DMS 273 treated with DMSO at 0.1 percent for 48 hours (cell line): ENCODE data around the gene ITGB6.

ENCODE experiments used
- DNase-seq: peaks from one replicate; lab custom pipeline; 2025; lab: John Stamatoyannopoulos, UW

ITGB6 gene

DNA sequence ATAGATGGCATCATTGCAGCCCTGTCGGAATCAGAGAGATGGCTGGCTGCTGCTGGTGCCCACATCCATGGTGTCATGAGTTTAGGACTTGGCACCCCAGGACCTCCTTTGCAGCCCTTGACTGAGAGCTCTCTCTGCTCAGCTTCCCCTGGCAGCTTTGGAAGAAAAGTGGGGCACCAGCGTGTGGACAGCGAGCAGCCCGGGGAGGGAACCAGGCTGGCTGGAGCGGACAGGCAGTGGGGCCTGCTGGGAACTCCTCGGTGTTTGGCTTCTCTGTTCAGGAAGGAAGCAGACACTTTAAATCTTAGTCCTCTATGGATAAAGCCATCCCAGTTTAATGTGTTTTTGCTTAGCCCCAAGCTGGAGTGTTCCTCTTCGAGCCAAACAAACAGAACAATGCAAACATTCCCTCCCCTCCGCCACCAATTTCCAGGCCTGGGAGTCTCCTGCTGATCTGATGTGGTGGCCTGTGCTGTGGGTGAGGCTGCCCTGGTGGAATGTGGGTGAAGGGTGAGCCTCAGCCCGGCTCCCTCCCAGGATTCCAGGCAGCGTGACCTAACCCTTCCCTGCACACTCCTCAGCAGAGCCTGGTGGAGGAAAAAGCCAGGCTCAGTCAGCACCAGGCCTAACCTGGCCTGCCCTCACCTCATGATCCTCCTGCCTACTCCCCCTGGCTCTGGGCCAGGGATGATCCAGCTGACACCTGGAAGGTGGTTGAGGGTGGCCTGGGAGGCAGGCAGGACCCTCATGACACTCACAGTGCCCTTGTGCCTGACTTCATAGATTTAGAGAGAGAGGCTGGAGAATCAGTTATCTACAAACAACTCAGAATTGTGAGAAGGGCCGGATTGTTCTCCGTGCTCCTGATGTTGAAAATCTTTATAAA is 21.6 kb upstream of the ITGB6 start:
- DNase-seq, result no peak

DNA sequence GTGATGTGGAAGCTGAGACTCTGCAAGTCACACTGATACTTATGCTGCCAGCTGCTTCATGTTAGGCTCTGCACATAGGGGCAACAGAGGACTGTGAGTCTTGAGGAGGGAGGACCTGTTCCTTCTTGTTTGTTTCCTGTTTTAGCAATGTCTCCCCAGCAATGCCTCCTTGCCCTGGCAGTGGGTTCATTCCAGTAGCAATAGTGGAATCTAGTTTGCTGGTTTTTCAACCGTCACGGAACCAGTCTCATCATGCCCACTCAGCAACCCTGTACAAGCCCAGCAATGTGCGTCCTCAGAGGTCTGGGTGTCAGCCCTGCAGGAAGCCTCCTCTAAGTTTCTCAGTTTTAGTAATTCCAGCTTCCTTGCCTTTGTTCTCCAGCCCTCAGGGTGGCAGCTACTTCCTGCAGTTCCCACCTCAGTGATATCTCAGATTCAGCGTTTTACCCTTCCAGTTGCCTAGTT is 20.5 kb upstream of the ITGB6 start:
- DNase-seq, result no peak

DNA sequence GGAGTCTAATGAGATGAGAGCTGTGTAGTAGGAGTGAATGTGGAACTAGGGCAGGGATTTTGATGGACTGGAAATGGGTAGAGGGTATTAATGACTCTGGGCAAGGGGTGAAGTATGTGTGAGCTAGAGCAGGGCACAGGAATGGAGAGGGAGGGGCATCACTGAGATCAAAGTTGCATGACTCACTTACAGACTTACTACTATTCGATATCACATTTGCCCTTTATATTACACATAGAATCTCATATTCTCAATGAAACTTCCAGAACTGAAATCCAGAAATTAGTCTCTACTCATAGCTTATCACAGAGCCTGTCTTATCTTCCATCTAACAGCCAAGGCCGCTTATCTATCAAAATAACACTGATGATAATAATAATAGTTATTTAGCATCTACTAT is 20.0 kb upstream of the ITGB6 start:
- DNase-seq, result no peak

DNA sequence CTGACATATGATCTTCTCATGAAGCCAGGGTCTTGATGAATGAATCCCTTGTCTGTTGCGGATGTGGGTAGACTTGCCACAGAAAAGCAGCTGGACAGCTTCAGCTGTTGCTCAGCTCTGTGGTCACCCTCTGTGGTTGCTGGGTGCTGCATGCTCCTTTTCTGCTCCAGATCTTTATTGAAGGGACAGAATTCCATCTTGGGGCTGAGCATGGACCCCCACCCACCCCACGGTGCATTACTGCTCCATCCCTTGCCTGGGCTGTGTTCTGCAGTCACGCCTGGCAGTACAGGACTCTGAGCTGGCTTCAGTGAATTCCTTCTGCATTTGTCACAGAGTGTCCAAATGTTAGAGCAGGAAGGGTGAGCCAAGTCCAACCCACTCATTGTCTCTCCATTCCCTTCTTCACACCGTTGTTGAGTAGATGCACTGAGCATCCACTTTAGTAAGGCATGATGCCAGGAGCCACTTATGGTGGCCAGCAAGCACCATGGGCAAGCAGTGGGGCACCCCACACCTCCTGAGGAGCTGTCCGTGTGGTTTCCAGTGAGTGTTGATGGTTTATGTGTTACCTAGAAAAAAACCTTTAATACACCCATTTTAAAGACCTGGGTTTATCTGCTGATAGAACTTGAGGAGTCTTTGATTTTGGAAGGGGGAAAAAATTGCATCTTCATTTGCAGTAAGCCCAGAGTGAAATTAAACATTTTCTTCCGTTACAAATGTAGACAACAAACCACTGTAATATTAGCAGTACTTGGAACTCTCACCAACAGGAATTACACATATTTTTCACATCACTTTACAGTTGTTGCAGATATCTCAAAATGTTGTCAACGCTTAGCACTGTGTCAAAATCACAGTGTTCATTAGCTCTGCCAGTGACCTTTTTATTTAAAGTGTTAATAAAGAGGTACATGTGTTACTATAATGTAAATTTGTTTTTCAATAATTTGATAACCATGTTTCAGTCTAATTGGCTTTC is 14.7 kb upstream of the ITGB6 start:
- no peak for DNase-seq

DNA sequence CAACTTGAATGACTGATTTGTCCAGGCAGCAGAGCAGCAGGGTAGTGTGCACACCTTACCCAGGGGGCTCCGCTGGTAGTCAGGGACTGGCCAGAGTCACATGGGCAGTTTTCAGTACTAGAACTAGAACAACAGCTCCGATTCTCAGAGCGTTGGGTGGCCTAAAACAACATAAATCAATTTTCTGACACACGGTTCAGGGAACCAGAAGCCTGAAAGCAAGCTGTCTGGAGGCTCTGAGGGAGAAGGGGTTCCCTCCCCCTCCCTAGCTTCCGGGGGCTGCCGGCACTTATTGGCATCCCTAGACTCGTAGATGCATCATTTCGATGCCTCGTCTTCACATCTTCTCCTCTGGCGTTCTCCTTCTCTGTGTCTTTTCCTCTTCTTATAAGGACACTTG is 13.4 kb upstream of the ITGB6 start:
- no peak for DNase-seq

DNA sequence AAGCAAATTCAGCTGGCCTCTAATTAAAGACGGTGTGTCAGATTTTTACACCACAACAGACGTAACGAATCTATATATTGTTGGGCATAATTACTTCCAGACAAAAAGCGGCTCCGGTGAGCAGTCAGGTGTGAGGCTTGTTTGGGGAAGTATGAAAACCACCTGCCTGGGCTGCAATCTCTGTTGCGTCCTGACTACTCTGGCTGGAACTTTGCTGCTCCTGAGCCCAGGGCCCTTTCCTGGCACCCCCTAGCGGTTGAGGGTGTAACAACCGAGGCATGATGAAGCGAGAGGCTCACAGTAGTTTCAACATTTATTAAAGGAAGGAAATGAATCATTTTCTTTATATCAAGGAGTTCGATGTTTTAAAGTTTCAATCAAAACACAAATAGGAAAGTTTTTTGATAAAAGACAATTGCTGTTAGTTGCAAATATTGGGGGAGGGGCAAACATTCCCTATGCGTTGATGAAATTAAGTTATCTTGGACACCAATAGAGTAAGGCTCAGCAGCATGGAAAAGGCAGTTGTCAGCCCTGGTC is 10.6 kb upstream of the ITGB6 start:
- DNase-seq, result no peak

DNA sequence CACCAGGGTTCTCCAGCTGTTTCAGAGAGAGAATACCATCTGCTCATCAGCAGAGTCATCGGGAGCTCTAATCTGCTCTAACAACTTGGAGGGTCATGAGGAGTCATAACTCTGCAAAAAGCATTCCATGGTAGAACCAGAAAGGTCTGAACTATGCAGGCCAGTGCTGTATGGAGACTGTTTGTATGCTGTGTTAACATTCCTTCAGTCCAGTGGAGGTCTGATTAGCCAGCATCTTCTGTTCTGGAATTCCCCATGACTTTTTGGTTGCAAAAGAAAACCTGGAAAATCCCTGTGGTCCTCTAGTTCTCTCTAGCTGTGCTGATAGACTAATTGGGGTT is 9.4 kb upstream of the ITGB6 start:
- no peak for DNase-seq

DNA sequence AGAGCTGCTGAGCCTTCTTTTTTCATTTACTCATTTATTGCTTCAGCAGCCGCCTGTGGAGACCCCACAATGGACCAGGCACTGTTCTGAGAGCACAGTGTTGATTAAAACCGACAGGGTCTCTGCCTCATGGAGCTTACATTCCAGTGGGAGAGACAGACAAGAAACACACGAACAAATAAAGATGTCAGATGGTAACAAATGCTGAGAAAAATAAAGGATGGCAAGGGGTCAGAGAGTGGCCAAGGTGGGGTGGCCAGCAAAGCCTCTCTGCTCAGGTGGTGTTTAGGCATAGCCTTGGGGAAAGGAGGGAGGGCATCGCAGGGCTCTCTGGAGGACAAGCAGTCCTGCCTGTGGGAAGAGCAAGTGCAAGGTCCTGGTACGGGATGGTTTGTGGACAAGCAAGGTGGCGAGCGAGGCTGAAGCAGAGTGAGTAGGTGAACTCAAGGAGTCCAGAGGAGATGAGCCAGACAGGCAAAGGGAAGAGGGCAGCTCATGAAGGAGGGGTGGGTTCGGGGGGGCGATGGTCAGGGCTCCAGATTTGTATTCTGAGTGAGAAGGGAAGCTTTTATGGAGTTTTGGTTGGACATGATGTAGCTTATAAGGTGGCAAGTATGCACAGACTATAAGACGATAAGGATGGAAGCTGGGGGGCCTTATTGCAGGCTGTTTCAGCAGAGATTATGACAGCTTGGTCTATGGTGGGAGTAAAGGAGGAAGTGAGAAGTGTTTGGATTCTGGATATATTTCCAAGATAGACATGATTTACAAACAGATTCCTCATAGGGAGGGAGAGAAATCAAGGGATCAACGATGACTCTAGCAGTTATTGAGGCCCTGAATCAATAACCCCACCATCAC is 8.8 kb upstream of the ITGB6 start:
- DNase-seq, result no peak

DNA sequence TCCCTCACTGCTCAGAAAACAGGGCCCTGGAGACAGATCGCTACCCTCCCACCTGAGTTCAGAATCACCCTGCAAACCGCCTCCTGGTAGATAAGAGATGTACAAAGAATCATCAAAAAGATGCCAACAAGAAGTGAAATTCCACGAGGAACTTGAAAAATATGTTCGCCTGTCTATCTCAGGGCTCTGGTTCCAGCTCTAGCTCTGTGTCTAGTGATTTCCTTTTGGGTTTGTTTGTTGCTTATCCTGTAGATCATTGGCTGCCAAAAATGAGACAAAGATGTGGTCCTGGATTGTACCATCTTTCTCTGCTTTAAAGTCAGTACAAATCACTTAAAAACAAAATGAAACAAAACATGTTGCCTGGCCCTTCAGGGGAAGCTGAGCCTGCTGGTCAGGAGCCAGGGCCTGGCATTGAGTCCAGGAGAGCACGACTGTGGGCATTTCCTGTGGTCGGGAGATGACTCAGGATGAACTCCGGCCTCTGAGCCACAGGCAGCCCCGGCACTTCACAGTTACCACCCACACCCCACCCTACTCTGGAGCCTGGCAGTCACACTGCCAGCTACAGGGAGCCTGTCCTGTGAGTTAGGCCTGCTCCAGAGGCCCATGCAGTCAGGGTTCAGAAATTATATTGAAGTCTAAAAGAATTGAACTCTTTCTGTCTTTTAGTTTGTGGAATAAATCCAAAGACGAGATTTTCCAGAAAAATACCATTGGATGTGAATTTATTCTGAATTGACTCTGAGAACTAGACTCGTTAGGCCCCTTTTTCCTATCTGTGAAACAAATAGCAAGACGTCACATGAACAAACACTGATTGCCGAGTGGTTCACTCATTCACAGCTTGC is 8.0 kb upstream of the ITGB6 start:
- no peak for DNase-seq

DNA sequence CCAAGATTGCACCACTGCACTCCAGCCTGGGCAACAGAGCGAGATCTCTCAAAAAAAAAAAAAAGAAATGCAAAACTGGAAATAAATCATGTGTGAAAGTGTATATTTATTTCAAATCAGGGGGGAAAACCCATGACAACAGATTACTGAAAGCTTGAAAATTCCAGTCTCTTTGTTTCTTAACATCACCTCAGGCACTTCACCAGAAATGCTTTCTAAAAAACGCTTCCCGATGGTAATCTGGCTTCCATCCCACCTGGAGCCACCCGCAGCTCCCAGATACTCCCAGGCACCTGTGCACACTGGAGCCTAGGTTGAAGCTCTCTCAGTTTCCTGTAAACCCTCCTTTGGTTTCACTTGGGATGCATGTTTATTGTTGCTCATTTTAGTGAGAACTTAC is 7.2 kb upstream of the ITGB6 start:
- DNase-seq, result no peak

DNA sequence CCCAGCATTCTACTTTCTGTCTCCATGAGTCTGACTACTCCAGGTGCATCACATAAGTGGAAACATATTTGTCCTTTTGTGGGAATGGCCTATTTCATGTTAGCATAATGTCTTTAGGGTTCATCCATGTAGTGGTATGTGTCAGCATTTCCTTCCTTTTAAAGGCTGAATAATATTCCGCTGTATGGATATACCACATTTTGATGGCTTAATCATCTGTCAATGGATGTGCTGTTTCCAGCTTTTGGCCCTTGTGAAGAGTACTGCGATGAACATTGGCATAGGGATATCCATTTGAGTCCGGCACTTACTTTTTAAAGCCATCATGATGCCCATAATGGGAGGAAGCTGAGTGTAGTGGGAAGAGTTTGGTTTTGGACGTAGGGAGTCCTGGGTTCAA is 6.4 kb upstream of the ITGB6 start:
- DNase-seq, result no peak

DNA sequence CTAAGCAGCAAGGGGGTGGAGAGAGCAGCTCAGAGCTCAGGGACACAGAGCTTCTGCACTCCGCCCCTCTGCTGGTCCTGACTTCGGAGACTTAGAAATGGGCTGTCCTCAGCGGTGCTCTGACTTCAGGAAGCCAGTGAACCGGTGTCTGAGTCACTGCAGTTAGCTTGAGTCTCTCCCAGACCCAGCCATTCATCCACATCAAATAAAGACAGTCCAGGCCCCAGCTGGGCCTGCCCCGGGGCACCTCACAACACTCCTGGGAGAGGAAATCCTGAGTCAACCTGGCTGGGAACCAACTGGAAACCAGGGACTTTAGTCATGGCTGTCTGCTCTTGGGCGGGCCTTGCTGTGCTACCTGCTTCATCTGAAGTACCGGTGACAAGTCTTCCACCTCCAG is 5.4 kb upstream of the ITGB6 start:
- no peak for DNase-seq

DNA sequence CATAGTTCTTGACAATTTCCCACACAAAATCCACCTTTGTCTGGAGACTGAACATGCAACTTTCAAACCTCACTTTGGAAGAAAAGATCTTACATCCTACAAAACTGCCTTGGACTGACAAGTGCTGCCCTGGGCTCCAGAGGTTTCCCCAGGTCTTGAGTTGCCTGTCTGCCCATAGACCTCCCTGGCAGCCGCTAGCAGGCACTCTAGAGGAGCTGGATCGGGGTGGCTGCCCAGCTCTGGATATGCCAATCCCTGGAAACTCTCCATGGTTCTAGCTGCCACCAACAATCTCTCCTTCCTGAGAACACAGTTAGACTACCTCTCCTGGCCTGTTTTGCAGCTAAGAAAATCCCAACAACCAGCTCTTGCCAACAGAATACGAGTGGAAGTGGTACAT is 3.4 kb upstream of the ITGB6 start:
- no peak for DNase-seq

DNA sequence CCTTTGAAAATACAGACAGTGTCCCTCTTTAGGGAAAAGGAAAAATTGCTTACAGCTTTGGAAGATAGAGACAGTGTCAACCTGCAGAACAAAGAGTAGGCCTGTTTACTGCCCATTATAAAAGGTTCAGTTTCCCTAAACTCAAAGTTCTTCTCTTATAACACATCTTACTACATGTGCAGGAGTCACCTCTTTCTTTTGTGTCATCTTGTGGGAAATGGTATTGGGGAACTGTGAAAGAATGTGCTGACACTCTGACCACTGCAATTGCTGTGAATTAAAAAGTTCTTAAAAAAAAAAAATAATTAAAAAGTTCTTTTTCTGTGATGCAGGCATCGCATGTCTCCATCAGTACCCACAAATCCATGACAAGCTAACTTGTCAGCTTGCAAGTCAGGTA is 2.9 kb upstream of the ITGB6 start:
- DNase-seq, result no peak

DNA sequence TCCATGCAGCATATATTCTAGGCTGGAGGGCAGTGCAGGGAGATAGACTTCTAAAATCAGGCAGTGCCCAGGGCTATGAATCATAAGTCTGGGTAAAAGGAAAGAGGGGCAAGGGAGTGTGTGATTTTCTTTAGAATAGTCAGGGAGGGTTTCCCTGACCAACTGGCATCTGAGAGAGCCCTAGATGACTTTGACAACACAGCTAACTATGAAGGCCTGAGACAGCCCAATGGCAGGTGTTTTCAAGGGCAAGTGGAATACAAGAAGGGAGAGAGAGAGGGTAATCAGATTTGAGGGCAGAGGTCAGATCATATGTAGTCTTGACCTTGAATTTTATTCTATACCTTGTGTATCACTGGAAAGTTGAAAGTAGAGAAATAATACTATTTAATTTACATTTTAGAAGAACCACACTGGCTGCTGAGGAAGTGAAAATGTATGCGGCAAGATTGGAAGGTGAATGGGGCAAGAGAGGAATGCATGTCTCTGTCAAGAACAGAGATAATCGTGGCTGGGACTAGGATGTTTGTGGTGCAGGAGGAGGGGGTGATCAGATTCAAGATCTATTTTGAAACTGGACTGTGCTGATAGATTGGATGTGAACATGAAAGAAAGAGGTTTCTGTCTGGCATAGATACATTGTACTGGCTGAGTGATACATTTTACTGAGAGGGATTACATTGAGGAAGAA is 1.9 kb upstream of the ITGB6 start:
- DNase-seq, result no peak

DNA sequence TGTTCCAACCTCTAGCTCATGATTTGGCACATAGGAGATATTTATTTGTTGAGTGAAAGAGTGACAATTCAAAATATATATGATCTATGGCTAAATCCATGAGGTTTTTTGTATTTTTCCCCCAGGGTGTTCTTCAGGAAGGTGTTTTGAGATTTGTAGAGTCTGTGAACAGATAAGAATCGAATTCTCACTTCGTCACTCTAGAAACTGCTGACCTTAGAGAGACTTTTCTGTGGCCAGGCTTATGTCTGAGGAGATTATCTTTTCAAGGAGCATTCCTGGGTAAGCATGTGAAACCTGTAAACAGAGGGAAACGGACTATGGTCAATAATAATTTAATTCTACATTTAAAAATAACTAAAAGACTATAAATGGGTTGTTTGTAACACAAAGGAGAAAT is 849 bp upstream of the ITGB6 start:
- no peak for DNase-seq

DNA sequence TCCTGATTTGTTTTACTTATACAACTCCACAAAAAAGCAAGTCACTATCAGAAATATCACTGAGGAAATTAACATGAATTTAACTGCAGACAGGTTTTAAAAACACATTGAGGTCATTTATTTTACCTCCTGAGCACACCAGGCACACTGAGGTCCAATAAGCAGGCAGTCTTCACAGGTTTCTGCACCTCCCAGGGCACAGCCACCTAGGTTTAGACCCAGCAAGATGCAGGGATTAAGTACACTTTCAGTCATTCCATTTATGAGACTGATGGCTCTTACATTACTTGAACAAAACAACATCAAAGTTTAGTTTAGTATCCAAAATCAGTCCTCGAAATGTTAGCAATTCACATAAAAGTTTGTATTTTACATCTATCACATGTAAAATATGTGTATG is 1.0 kb downstream of the ITGB6 start:
- no peak for DNase-seq

DNA sequence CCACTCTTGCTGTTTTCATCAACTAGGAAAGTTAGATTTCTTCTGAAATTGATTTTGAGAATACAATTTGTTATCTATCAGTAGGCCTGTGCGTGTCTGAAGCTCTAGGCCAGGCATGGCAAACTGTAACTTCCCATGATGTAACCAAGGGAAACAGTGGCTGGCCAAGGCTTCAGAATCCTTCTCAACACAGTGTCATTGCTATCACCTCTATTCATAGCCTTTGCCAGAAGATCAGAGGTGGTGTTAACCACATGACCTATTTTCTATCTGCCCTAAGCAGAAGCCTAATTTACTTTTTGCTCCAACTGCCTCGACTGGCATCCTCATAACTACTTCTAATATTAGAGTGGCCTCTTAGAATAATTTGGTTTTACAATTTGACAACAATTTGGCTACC is 2.5 kb downstream of the ITGB6 start:
- no peak for DNase-seq

DNA sequence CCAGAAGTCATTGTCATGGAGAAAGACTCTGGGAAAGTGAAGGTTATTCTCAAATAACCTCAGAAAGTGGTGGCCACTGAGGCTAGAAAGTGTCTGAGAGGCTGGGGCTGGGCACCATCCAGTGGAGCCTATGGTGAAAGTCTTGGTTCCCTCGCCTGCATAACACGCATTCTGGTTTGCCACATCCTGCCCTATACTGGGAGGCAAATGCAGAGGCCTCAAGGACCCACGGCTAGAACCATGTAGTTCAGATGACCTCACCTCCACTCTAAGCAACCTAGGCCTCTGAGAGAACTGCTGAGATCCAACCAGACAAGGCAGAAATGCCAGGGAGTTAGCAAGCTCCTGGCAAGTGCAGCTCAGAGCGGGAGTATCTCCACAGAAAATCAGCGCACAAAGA is 5.1 kb downstream of the ITGB6 start:
- DNase-seq, result no peak

DNA sequence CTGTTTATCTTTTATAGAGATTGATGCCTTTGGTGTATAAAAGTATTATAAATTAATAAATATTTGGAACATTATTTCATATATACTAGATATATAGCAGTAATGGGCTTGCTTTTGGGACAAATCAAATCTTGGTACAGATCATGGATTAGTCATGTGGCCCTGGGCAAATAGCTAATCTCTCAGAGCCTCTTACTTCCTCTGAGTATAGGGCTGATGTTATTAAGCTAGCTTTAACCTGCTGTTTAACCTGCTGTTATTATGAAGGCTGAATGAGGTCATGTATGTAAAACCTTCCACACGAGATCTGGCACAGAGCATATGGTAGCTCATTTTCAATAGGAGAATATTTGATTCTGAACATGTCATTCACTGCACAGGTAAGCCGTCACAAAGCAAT is 5.7 kb downstream of the ITGB6 start:
- DNase-seq, result no peak
